GM21360 (cell line): Measurements from ENCODE around the gene NPIPA3.
"Not testable (repeated sequence)": the region's sequence is repeated elsewhere in the genome, so short reads cannot be mapped to it uniquely, and the experiment has no call there.

Experiments
- ATAC-seq: cut with Tn5 transposase; IDR thresholded peaks from one replicate; pipeline ENCODE4 v1.9.1; 2021; ENCODE audit warnings: mild to moderate bottlenecking, moderate library complexity; ENCODE audit not compliant: unreplicated experiment

The NPIPA3 gene

GRCh38 chr16:14703156-14704011 is at the start of gene NPIPA3:
TSS of gene NPIPA3 (plus strand) at chr16:14703411. CDS start at chr16:14708944, 5,533 bp downstream.
- ATAC-seq: peak; percentile 92

- ATAC-seq: no peak
Observed at GRCh38 chr16:14658063-14658462, 45.1 kb upstream of the NPIPA3 start.

GRCh38 chr16:14667347-14668266 is 35.6 kb upstream of the NPIPA3 start:
- ATAC-seq: no peak

- ATAC-seq: no peak
Observed at GRCh38 chr16:14668556-14669223, 34.5 kb upstream of the NPIPA3 start.

GRCh38 chr16:14669776-14670175 is 33.4 kb upstream of the NPIPA3 start:
- ATAC-seq: no peak

GRCh38 chr16:14672403-14672971 is 30.7 kb upstream of the NPIPA3 start:
- ATAC-seq: peak; percentile 69

GRCh38 chr16:14676633-14677032 is 26.6 kb upstream of the NPIPA3 start:
- ATAC-seq: no peak

- no peak for ATAC-seq
Observed at GRCh38 chr16:14677627-14678026, 25.6 kb upstream of the NPIPA3 start.

- no peak for ATAC-seq
Observed at GRCh38 chr16:14678748-14679497, 24.3 kb upstream of the NPIPA3 start.

- not testable (repeated sequence) for ATAC-seq
Observed at GRCh38 chr16:14680396-14680795, 22.8 kb upstream of the NPIPA3 start.

GRCh38 chr16:14681115-14681514 is 22.1 kb upstream of the NPIPA3 start:
- ATAC-seq: no peak

GRCh38 chr16:14682121-14682520 is 21.1 kb upstream of the NPIPA3 start:
- no peak for ATAC-seq

GRCh38 chr16:14685870-14686793 is 17.1 kb upstream of the NPIPA3 start:
- ATAC-seq: not testable (repeated sequence)

GRCh38 chr16:14694129-14694528 is 9.1 kb upstream of the NPIPA3 start, which contains the start of gene PLA2G10:
TSS of gene PLA2G10 (minus strand) at chr16:14694308. CDS start at chr16:14694229, 79 bp downstream.
- not testable (repeated sequence) for ATAC-seq

GRCh38 chr16:14701859-14702258 is 1.4 kb upstream of the NPIPA3 start:
- not testable (repeated sequence) for ATAC-seq

GRCh38 chr16:14702672-14703071 is 539 bp upstream of the NPIPA3 start:
- ATAC-seq: not testable (repeated sequence)

GRCh38 chr16:14733233-14733632 is 30.0 kb downstream of the NPIPA3 start:
- not testable (repeated sequence) for ATAC-seq

GRCh38 chr16:14740832-14741385 is 37.7 kb downstream of the NPIPA3 start:
- ATAC-seq: not testable (repeated sequence)
